AG04450 (cell line): ENCODE results near the gene MGLL. TPM values are rescaled to one million over a fixed set of nuclear protein-coding genes. Genes with fewer than 3 reads are reported as not detected.

Source experiments
- CTCF ChIA-PET: fragments of 300-600, 350-600 bp; formaldehyde crosslinking; extraction: SDS; loops from one replicate; lab custom pipeline; 2022; ENCODE audit warnings: antibody characterized with exemption, inconsistent platforms; lab: Charles Lee
- POLR2A ChIA-PET: fragments of 350-600 bp; formaldehyde crosslinking; extraction: SDS; loops from one replicate; lab custom pipeline; 2021; ENCODE audit warnings: antibody characterized with exemption, inconsistent platforms; lab: Yijun Ruan, JAX
- DNase-seq: peaks from one replicate; pipeline ENCODE4 v3.0.0-alpha.2; 2011; ENCODE audit warnings: low read depth, low spot score
- H3K27ac ChIP-seq: one replicate; pipeline ENCODE4 v1.5.1; 2012; ENCODE audit warnings: low read depth, low read length, control low read depth
- H3K27me3 ChIP-seq: one replicate; pipeline ENCODE4 v1.6.0; 2012; ENCODE audit warnings: low read length; ENCODE audit not compliant: control insufficient read depth, insufficient read depth
- H3K4me3 ChIP-seq: 2 replicates; pipeline ENCODE4 v1.5.1; 2011; ENCODE audit warnings: mild to moderate bottlenecking, low read depth, low read length, control low read depth
- H3K9me3 ChIP-seq: 2 replicates; pipeline ENCODE4 v1.5.1; 2012; ENCODE audit warnings: low read length; ENCODE audit not compliant: control insufficient read depth, insufficient read depth
- polyA plus RNA-seq: library from polyadenylated mRNA; depleted of rRNA; stranded (reverse); fragments of >200 nt; gene quantifications from 2 replicates; pipeline ENCODE4 v1.2.3, GENCODE V29; 2011
- TF ChIP-seq, protein P1 (sequence below): IDR thresholded peaks from 2 replicates; pipeline ENCODE4 v1.5.1; 2011; ENCODE audit warnings: low read depth, low read length, control low read depth, inconsistent platforms

MGLL gene
- polyA plus RNA-seq, 1 experiment: 49.1 TPM

DNA sequence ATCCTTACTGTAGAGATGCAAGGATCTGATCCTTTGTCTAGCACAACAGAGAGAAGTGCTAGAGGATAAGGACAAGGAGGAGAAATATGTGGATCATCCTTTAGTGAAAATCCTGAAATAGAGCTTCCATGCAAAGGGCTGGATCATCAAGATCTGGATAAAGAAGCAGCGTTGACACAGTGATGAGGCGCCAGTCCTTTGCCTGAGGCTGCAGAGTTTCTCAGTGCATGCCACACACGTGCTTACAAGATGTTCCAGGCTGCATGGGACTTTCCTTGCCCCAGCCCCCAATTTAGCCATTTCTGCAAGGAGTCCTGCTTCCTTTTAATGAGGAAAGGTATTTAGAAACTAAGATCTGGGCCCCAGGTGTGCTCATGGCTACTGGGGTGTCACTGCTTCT, 156.7 kb downstream of the MGLL start:
- H3K9me3 ChIP-seq: no peaks in the 10 kb centered on the region; the same call in 1 of the 2 replicates
- ChIA-PET POLR2A (no interaction called here), CTCF (no interaction called here)
- no peak overlapping the region for H3K27ac ChIP-seq
- H3K4me3 ChIP-seq: no peak overlapping the region
- TF ChIP-seq, protein P1, sequence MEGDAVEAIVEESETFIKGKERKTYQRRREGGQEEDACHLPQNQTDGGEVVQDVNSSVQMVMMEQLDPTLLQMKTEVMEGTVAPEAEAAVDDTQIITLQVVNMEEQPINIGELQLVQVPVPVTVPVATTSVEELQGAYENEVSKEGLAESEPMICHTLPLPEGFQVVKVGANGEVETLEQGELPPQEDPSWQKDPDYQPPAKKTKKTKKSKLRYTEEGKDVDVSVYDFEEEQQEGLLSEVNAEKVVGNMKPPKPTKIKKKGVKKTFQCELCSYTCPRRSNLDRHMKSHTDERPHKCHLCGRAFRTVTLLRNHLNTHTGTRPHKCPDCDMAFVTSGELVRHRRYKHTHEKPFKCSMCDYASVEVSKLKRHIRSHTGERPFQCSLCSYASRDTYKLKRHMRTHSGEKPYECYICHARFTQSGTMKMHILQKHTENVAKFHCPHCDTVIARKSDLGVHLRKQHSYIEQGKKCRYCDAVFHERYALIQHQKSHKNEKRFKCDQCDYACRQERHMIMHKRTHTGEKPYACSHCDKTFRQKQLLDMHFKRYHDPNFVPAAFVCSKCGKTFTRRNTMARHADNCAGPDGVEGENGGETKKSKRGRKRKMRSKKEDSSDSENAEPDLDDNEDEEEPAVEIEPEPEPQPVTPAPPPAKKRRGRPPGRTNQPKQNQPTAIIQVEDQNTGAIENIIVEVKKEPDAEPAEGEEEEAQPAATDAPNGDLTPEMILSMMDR: no peak
- H3K27me3 ChIP-seq: peaks cover 2% of the 10 kb centered on the region
- no peak for DNase-seq

DNA sequence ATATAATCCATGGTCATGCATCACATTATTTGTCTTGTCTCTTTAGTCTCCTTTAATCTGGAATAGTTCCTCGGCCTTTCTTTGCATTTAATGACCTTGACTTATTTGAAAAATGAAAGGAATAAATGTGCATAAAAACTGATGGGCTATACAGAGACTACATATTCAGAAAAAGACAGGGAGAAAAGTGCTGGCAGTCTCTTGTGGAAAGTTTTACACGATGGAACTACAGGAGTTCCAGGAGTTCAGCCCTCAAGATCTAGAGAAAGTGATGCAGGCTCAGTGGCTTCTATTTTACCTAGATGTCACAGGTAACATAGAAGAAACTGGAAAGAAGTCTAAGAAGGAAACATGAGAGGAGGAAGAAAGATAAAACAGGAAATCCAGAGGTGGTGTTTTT, 157.2 kb downstream of the MGLL start:
- Histone ChIP-seq H3K27ac (no peak overlapping the region), H3K9me3 (no peaks in the 10 kb centered on the region; the same call in 1 of the 2 replicates), H3K4me3 (no peak overlapping the region), H3K27me3 (peaks cover 2% of the 10 kb centered on the region)
- ChIA-PET CTCF (no interaction called here), POLR2A (no interaction called here)
- TF ChIP-seq, protein P1: no peak
- DNase-seq: no peak

DNA sequence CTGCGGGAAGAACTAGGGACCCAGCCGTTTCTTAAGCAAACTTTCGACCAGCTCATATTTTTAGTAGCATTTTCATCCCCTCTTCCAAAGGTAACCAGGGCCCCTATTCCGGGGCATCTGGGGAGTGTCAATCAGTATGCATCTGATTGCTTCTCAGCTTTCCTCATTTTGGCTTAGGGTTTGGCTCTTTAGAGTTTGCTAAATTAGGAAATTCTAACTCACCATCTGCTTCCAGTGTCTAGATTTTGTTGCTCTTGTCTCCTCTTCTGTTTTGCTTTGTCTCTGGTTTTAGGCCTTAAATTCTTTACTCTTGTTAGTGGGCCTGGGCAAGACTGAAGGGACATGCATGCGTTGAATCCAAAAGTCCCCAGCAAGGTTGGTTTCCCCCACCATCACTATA, 159.2 kb downstream of the MGLL start:
- Histone ChIP-seq H3K4me3 (no peak overlapping the region), H3K9me3 (no peaks in the 10 kb centered on the region; the same call in 1 of the 2 replicates), H3K27ac (no peak overlapping the region), H3K27me3 (peaks cover 2% of the 10 kb centered on the region)
- TF ChIP-seq, protein P1: no peak
- ChIA-PET POLR2A (no interaction called here), CTCF (no interaction called here)
- no peak for DNase-seq

DNA sequence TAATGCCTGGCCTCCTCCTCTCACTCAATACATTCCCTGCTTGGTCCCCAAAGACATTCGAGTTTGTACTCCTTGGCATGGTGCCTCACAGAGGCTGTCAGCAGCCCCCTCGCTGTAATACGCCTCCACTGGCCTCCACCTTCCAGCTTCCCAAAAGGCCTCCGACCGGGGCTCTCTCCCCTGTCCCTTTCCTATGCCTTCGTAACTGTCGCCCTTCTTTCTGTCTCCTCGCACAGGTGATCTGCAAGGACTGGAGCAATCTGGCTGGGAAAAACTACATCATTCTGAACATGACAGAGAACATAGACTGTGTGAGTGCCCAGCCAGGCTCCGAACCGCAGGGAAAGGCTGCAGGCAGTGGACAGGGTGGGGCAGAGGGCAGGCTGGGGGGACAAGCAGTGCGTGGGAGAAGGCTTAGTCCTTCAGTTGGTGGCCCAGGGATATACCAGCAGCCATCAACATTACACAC, 160.3 kb downstream of the MGLL start:
- H3K9me3 ChIP-seq: no peaks in the 10 kb centered on the region; the same call in 1 of the 2 replicates
- no peak for DNase-seq
- H3K27me3 ChIP-seq: peaks cover 2% of the 10 kb centered on the region
- no peak overlapping the region for H3K27ac ChIP-seq
- TF ChIP-seq, protein P1: no peak
- ChIA-PET POLR2A (no interaction called here), CTCF (no interaction called here)
- H3K4me3 ChIP-seq: no peak overlapping the region

DNA sequence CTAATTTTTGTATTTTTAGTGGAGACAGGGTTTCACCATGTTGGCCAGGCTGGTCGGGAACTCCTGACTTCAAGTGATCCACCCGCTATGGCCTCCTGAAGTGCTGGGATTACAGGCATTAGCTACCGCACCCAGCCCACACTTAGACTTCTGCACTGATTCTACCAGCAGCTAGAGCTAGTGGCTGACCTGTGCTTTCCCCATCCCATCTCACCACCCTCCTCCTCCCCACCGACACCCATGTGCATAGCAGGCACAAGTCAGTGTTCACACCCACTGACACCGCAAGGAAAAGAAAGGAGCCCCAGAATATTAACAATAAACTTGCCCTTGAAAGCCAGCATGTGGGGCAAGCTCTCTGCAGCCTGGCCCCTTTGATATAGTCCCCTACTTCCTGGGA, 160.7 kb downstream of the MGLL start:
- H3K27me3 ChIP-seq: no peaks in the 10 kb centered on the region
- TF ChIP-seq, protein P1: no peak
- POLR2A ChIA-PET: no interaction called here
- DNase-seq: no peak
- no peak overlapping the region for H3K27ac ChIP-seq
- H3K9me3 ChIP-seq: no peaks in the 10 kb centered on the region; the same call in 1 of the 2 replicates
- CTCF ChIA-PET: no interaction called here
- H3K4me3 ChIP-seq: no peak overlapping the region
